GM23338 (cell line): Measurements from ENCODE around the gene CDC14B.

Source experiments
- CREB1 ChIP-seq: fragments of 250-450 bp; sonication (Bioruptor Pico); IDR thresholded peaks from 2 replicates; pipeline ENCODE4 v1.5.0; 2020; ENCODE audit warnings: low read depth, mild to moderate bottlenecking, moderate library complexity
- CTCF ChIP-seq, 2 experiments: fragments of 200-600 bp in 1 of 2; sonication (generic) in 1 of 2; conservative IDR thresholded peaks; 2 replicates each; pipeline versions ENCODE4 v1.5.1 to v1.6.1; 2016 to 2017; ENCODE audit warnings: antibody characterized with exemption in 2 of 2, low read depth in 2 of 2, mild to moderate bottlenecking in 2 of 2, moderate library complexity in 1 of 2
- ETS1 ChIP-seq: IDR thresholded peaks from 2 replicates; pipeline ENCODE4 v1.6.1; 2016; ENCODE audit warnings: antibody characterized with exemption
- EZH2 ChIP-seq: fragments of 200-600 bp; sonication (generic); IDR thresholded peaks from one replicate; pipeline ENCODE4 v1.8.0; 2017; ENCODE audit warnings: antibody characterized with exemption, mild to moderate bottlenecking, low read depth; ENCODE audit not compliant: unreplicated experiment
- EZH2phosphoT487 ChIP-seq: fragments of 200-600 bp; sonication (generic); IDR thresholded peaks from one replicate; pipeline ENCODE4 v1.8.1; 2018; ENCODE audit warnings: antibody characterized with exemption; ENCODE audit not compliant: unreplicated experiment
- JUNB ChIP-seq: IDR thresholded peaks from one replicate; pipeline ENCODE4 v1.6.1; 2016; ENCODE audit warnings: antibody characterized with exemption; ENCODE audit not compliant: unreplicated experiment
- NANOG ChIP-seq: IDR thresholded peaks from 2 replicates; pipeline ENCODE4 v1.6.1; 2016; ENCODE audit warnings: antibody characterized with exemption, borderline replicate concordance
- POLR2AphosphoS5 ChIP-seq: IDR thresholded peaks from 2 replicates; pipeline ENCODE4 v1.6.1; 2016; ENCODE audit warnings: antibody characterized with exemption, low read depth
- REST ChIP-seq: IDR thresholded peaks from one replicate; pipeline ENCODE4 v1.6.1; 2018; ENCODE audit warnings: antibody characterized with exemption; ENCODE audit not compliant: unreplicated experiment
- STAT1 ChIP-seq: IDR thresholded peaks from one replicate; pipeline ENCODE4 v1.6.1; 2016; ENCODE audit warnings: antibody characterized with exemption; ENCODE audit not compliant: unreplicated experiment
- ZNF114 ChIP-seq: fragments of 250-450 bp; sonication (Bioruptor Pico); IDR thresholded peaks from 2 replicates; pipeline ENCODE4 v1.5.0; 2020; ENCODE audit warnings: mild to moderate bottlenecking, moderate library complexity
- ZNF331 ChIP-seq: fragments of 250-450 bp; sonication (Bioruptor Pico); IDR thresholded peaks from 2 replicates; pipeline ENCODE4 v1.5.0; 2020; ENCODE audit warnings: low read depth, mild to moderate bottlenecking, moderate library complexity

GRCh38 chr9:96616817-96617438 is 2.7 kb downstream of the CDC14B start:
- TF ChIP-seq CTCF (conservative IDR thresholded peaks at IDR 0.05; ENCODE audit: low read depth in 2 of 2) (no peak), EZH2 (no peak), REST (no peak), POLR2AphosphoS5 (no peak), CREB1 (CRISPR knock-in tag) (no peak), EZH2phosphoT487 (no peak), JUNB (no peak), NANOG (no peak), ZNF331 (no peak), ZNF114 (CRISPR knock-in tag) (no peak), ETS1 (no peak), STAT1 (no peak)
